Left ventricle myocardium inferior (tissue), 1 donor: ENCODE results near the gene CHERP. TPM values are rescaled to one million over a fixed set of nuclear protein-coding genes. Genes with fewer than 3 reads are reported as not detected.
A peak's percentile ranks its signal among the peaks of the same experiment; 100 is the strongest.
"Not testable (repeated sequence)": the region's sequence is repeated elsewhere in the genome, so short reads cannot be mapped to it uniquely, and the experiment has no call there.

Experiments used
- DNase-seq: peaks from one replicate; pipeline ENCODE4 v3.0.0-alpha.2; 2020
- H3K27ac ChIP-seq: fragments of 200-600 bp; replicated peaks from 2 replicates; pipeline ENCODE4 v1.8.0; 2021
- H3K27me3 ChIP-seq: fragments of 200-600 bp; 2 replicates; pipeline ENCODE4 v1.8.0; 2021; ENCODE audit warnings: low read depth
- H3K36me3 ChIP-seq: fragments of 200-600 bp; 2 replicates; pipeline ENCODE4 v1.8.0; 2021
- H3K4me1 ChIP-seq: fragments of 200-600 bp; 2 replicates; pipeline ENCODE4 v1.8.0; 2021
- H3K4me3 ChIP-seq: fragments of 200-600 bp; 2 replicates; pipeline ENCODE4 v1.8.0; 2021; ENCODE audit warnings: mild to moderate bottlenecking, moderate library complexity
- H3K9me3 ChIP-seq: fragments of 200-600 bp; replicated peaks from 2 replicates; pipeline ENCODE4 v1.8.0; 2021
- CTCF ChIP-seq: fragments of 200-600 bp; IDR thresholded peaks from 2 replicates; pipeline ENCODE4 v1.8.0; 2021; ENCODE audit warnings: antibody characterized with exemption, mild to moderate bottlenecking, borderline replicate concordance
- intact Hi-C: fragments of 100-400 bp; cut with micrococcal nuclease; formaldehyde crosslinking; loops from one replicate; pipeline ENCODE4 v1.11.0; 2022
- total RNA-seq: library from RNA; stranded (reverse); fragmentation: NEBNext Ultra II Directional; extraction: Animal tissue kit (Norgen Biotek cat#: 25700); gene quantifications from one replicate; pipeline ENCODE4 v1.2.1, GENCODE V29; 2021
- donor health status: DM: no; HTN: yes; CAD: no; lungs with severe emphysema.

CHERP gene
- total RNA-seq, 1 donor from 2014 or later: 19.3 TPM

- intact Hi-C loops: no loop called here
- H3K27me3 ChIP-seq: no peaks in the 10 kb centered on the region
- peaks cover 12% of the 10 kb centered on the region for H3K4me1 ChIP-seq
- H3K27ac ChIP-seq: peak overlapping the region; percentile 87
- H3K4me3 ChIP-seq: peak overlapping the region; percentile 84
- H3K9me3 ChIP-seq: no peaks in the 10 kb centered on the region
- peaks cover 7% of the 10 kb centered on the region for H3K36me3 ChIP-seq
- DNase-seq: no peak
- no peak for TF ChIP-seq CTCF
Observed at GRCh38 chr19:16497042-16497441, 45.2 kb downstream of the CHERP start.

GRCh38 chr19:16496613-16496983 is 45.6 kb downstream of the CHERP start:
- peak overlapping the region; percentile 84 for H3K4me3 ChIP-seq

GRCh38 chr19:16495982-16496612 is 46.1 kb downstream of the CHERP start, which contains the start of the genes C19orf44 and CALR3:
TSS of gene C19orf44 (plus strand) at chr19:16496394. CDS start at chr19:16500793, 4,399 bp downstream.
TSS of gene CALR3 (minus strand) at chr19:16496167. CDS start at chr19:16496129, 38 bp downstream.
- H3K27me3 ChIP-seq: no peaks in the 10 kb centered on the region
- H3K27ac ChIP-seq: peak within 1 kb of the TSS; percentile 87
- peaks cover 3% of the 10 kb centered on the region for H3K36me3 ChIP-seq
- peaks cover 12% of the 10 kb centered on the region for H3K4me1 ChIP-seq
- intact Hi-C loops: no loop called here
- peak within 1 kb of the TSS; percentile 84 for H3K4me3 ChIP-seq
- H3K9me3 ChIP-seq: no peaks in the 10 kb centered on the region
- peak; percentile 50 for TF ChIP-seq CTCF
- DNase-seq: peak; percentile 99

More at GRCh38 chr19:16496613-16496983, 45.6 kb downstream of the CHERP start:
- Histone ChIP-seq H3K36me3 (peaks cover 4% of the 10 kb centered on the region), H3K9me3 (no peaks in the 10 kb centered on the region), H3K4me1 (peaks cover 12% of the 10 kb centered on the region), H3K27ac (peak overlapping the region; percentile 87), H3K27me3 (no peaks in the 10 kb centered on the region)
- intact Hi-C loops: no loop called here
- TF ChIP-seq CTCF: no peak
- peak; percentile 30 for DNase-seq

GRCh38 chr19:16486476-16486875 is 55.8 kb downstream of the CHERP start:
- H3K27me3 ChIP-seq, intact Hi-C loops, DNase-seq, H3K4me1 ChIP-seq, H3K27ac ChIP-seq, H3K4me3 ChIP-seq, H3K36me3 ChIP-seq, H3K9me3 ChIP-seq: not testable (repeated sequence)

- H3K27ac ChIP-seq: no peak overlapping the region
- H3K27me3 ChIP-seq: no peaks in the 10 kb centered on the region
- H3K36me3 ChIP-seq: no peaks in the 10 kb centered on the region
- no peak overlapping the region for H3K4me3 ChIP-seq
- TF ChIP-seq CTCF: no peak
- no peaks in the 10 kb centered on the region for H3K9me3 ChIP-seq
- H3K4me1 ChIP-seq: no peaks in the 10 kb centered on the region
- intact Hi-C loops: no loop called here
- DNase-seq: no peak
Observed at GRCh38 chr19:16482745-16483144, 59.5 kb downstream of the CHERP start.

- no peak for TF ChIP-seq CTCF
- no peaks in the 10 kb centered on the region for H3K36me3 ChIP-seq
- intact Hi-C loops: no loop called here
- no peaks in the 10 kb centered on the region for H3K27me3 ChIP-seq
- H3K9me3 ChIP-seq: peaks cover 8% of the 10 kb centered on the region
- no peak overlapping the region for H3K27ac ChIP-seq
- DNase-seq: no peak
- no peak overlapping the region for H3K4me3 ChIP-seq
- peaks cover 3% of the 10 kb centered on the region for H3K4me1 ChIP-seq
Observed at GRCh38 chr19:16477311-16477710, 64.9 kb downstream of the CHERP start.
